ENCODE results near the gene PPP1R12B.
"Not testable (repeated sequence)": the region's sequence is repeated elsewhere in the genome, so short reads cannot be mapped to it uniquely, and the experiment has no call there.

The PPP1R12B gene

DNA sequence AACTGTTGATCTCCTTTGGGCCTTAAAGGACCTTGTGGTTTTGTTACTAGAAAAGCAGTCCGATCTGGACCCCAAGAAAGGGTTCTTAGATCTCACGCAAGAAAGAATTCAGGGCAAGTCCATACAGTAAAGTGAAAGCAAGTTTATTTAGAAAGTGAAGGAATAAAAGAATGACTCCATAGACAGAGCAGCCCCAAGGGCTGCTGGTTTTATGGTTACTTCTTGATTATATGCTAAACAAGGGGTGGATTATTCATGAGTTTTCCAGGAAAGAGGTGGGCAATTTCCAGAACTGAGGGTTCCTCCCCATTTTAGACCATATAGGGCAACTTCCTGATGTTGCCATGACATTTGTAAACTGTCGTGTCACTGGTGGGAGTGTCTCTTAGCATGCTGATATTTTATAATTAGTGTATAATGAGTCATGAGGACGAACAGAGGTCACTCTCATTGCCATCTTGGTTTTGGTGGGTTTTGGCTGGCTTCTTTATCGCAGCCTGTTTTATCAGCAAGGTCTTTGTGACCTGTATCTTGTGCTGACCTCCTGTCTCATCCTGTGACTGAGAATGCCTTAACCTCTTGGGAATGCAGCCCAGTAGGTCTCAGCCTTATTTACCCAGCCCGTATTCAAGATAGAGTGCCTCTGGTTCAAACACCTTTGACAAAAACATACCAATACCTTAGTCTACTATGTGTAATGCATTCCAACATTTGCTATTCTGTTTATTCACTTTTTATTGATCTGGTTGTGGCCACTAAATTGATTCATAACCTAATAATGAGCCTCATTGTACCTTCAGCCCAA lies 183.5 kb downstream of the PPP1R12B start:
- DNase-seq (ENCODE audit: low spot score) = not testable (repeated sequence)

GRCh38 chr1:202539166-202539574 lies 190.7 kb downstream of the PPP1R12B start:
- DNase-seq (ENCODE audit: low spot score) = peak; percentile 36

DNA sequence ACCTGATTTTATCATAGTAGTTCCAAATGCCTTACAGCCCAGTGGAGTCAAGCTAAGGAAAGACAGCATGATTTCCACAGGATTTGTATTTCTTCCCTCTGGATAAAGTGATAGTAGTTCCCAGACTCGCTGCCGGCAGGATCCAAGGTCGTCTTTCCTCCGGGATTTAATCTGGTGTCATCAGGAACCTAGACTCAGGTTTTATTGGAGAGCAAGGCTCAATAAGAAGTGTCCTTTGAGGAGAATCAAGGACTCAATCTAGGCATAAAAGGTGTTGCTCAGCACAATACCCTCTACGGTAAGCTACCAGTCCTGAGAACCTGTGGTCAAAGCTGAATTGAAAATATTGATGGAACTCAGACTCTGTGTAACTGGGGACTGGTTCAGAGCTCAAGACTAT lies 191.1 kb downstream of the PPP1R12B start:
- DNase-seq (ENCODE audit: low spot score) = not testable (repeated sequence)

DNA sequence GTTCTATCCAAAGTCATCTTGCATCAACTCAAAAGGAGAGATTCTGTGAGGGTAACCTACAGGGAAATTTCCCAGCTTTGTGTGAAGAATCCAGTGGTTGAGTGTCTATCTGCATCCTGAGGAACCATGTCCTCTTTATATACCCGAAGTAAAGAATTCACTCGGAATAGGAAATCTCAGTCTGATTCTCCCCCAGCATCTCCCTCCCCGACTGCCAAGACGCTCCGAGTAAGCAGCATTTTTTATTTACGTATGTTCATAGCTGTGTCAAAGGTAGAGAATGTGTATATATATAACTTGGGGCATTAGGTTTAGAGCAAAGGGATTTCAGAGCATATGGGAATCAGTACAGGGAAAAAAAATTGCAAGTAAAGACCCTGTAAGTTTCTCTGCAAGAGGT lies 191.5 kb downstream of the PPP1R12B start:
- no peak for DNase-seq (ENCODE audit: low spot score)

GRCh38 chr1:202540448-202540847 lies 191.9 kb downstream of the PPP1R12B start:
- no peak for DNase-seq (ENCODE audit: low spot score)

GRCh38 chr1:202540858-202541257 lies 192.4 kb downstream of the PPP1R12B start:
- not testable (repeated sequence) for DNase-seq (ENCODE audit: low spot score)

DNA sequence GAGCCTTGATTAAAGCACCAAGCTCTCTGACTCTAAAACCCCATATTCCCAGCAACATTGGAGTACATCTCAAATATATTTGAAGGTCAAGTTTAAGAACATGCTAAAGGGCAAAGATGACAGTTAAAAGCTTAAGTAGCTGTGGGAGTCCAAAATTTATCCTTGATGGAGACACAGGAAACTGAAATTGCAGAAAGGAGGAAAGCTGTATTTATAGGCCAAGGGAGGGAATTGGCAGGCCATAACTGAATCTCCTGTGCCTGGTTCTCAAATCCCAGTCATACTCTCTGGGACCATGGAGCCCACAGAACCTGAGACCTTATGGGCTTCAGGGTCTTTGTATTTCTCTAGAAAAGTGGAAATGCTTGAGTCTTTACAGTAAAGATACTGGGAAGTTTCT lies 193.9 kb downstream of the PPP1R12B start:
- not testable (repeated sequence) for DNase-seq (ENCODE audit: low spot score)

DNA sequence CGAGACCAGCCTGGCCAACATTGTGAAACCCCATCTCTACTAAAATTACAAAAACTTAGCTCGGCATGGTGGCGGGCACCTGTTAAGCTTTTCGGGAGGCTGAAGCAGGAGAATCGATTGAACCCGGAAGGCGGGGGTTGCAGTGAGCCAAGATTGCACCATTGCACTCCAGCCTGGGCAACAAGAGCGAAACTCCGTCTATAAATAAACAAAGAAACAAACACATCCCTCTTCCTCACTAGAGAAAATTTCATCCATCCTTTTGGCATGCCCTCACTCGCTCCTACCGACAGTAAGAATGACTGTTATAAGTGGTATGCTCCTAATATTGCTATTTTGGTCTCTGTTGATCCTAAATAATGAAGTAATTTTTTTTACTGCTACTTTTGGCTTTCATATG lies 195.0 kb downstream of the PPP1R12B start:
- DNase-seq (ENCODE audit: low spot score) = peak; percentile 31

- DNase-seq (ENCODE audit: low spot score) = not testable (repeated sequence)
These were observed 196.4 kb downstream of the PPP1R12B start for GRCh38 chr1:202544766-202545449.

DNA sequence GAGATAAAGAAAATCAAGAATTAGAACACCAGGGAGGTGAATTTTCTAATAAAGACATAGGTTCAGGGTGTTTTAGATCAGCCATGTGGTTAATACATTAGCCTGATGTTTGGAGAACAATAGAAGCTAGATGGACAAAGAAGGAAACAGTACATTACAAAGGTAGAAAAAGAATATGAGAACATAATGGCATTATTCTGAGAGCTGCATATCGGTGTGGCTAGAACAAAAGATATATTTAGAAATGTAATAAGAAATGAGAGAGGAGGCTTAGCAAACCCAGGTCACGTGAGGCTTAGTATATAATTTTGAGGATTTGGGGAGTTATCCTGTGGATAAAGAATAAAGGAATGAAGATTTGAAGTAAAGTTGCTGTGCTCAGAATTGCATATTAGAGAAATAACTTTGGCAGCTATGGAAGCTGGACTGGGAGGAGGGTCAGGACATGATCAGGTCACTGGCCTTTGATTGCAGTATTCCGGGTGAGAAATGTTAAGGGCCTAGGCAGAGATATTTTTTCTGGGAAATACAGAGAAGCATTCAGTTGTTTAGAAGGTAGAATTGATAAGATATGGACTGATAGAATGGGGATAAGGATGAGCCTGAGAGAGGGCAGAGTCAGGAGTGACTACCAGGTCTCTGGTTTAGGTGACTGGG lies 197.3 kb downstream of the PPP1R12B start:
- not testable (repeated sequence) for DNase-seq (ENCODE audit: low spot score)

DNA sequence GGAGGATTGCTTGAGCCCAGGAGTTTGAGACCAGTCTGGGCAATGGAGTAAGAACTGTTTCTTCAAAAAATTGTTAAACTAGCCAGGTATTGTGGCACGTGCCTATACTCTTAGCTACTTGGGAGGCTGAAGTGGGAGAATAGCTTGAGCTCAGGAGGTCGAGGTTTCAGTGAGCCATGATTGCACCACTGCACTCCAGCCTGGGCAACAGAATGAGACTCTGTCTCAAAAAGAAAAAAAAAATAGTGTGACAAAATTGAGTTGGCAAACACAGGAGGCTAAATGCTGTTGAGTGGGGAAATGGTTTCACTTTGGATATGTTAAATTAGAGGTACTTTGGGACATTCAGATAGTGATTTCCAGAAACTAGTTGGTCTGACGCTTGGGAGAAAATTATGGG lies 197.9 kb downstream of the PPP1R12B start:
- not testable (repeated sequence) for DNase-seq (ENCODE audit: low spot score)

DNA sequence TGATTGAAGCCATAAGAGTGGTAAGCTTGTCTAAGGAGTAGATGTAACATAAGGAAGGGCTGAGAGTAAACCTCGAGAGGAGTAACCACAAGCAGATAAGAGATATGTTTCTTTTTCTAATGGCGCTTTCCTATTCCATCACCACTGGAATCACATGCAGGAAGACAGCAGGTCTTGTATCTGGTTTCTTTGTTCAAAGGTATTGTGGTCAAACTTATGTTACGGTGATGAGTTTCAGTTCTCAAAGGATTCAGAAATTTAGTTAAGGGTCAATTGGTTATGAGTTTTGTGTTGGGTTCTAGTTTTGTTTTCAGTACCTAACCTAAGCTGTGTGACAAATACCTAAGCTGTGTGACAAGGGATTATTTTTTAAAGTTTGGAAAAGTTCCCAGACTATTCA lies 198.3 kb downstream of the PPP1R12B start:
- not testable (repeated sequence) for DNase-seq (ENCODE audit: low spot score)

- DNase-seq (ENCODE audit: low spot score) = no peak
These were observed 198.7 kb downstream of the PPP1R12B start for GRCh38 chr1:202547215-202547614.

- not testable (repeated sequence) for DNase-seq (ENCODE audit: low spot score)
These were observed 201.6 kb downstream of the PPP1R12B start for GRCh38 chr1:202550088-202550487.

DNA sequence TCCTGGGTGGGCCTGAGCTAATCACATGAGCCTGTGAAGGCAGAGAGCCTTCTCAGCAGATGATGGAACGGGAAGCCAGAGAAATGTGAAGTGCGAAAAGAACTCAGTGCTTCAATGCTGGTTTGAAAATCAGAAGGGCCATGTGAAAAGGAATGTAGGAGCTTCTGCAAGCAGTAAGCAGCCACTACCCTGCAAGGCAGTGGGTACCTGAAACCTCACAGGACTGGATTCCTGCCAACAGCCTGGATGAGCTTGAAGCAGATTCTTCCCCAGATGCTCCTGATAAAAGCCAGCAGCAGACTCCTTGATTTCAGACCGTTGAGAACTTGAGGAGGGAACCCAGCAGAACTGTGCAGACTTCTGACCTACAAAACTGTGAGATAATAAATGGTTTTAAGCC lies 203.2 kb downstream of the PPP1R12B start:
- no peak for DNase-seq (ENCODE audit: low spot score)

DNA sequence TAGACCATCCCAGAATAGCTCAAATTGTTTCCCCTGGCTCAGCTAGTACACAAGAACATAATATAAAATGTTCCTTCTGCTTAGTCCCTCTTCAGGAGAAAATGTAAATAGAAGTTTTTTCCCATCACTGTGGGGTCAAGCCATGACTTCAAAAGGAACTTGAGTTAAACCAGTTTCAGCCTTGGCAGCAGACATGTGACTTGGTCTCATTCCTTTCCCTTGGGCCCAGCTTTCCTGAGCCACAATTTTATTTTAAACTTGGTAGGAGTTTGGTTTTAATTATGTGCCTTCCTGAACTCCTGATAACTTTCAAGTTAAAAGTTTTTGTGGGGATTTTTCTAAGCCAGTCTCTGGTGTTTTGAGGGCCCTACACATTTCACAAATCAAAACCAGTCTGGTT lies 204.1 kb downstream of the PPP1R12B start:
- not testable (repeated sequence) for DNase-seq (ENCODE audit: low spot score)

DNA sequence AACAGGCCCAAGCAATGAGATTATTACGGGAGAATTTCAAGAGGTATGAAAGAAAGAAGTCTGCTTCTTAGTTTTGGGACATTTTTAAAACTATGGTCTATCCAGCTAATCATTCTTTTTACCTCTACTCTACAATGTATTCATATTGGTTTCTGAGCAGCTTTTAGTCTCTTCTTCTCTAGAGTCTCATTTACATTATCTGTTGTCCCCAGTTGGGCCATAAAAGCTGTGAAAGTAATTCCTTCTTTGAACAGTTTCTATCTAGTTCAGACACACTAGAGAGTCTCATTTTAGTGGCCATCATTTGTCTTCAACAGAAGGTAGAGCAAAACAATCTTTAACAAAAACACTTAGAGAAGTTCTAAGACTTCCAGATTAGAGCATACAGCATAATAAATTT lies 204.6 kb downstream of the PPP1R12B start:
- DNase-seq (ENCODE audit: low spot score) = not testable (repeated sequence)

GRCh38 chr1:202553560-202554038 lies 205.1 kb downstream of the PPP1R12B start:
- no peak for DNase-seq (ENCODE audit: low spot score)

DNA sequence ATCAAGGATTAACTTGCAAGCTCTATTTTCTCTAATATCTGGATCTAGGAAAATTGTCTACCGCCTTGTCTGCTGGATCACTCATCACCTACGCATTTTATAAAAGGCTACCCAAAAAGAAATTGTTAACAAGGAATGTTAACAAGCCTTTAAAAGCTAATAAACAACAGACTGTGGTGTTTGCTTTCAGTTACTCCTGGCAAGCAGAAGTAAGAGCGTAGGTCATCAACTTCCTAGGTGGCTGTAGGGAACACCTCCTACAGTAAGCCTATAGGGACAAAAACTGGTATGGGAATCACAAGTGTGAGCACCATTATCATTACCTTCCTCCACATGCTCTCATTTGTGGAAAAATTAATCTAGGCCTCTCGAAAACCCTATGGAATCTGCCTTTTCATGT lies 206.1 kb downstream of the PPP1R12B start:
- DNase-seq (ENCODE audit: low spot score) = not testable (repeated sequence)

- DNase-seq (ENCODE audit: low spot score) = not testable (repeated sequence)
These were observed 207.5 kb downstream of the PPP1R12B start for GRCh38 chr1:202556037-202556436.

DNA sequence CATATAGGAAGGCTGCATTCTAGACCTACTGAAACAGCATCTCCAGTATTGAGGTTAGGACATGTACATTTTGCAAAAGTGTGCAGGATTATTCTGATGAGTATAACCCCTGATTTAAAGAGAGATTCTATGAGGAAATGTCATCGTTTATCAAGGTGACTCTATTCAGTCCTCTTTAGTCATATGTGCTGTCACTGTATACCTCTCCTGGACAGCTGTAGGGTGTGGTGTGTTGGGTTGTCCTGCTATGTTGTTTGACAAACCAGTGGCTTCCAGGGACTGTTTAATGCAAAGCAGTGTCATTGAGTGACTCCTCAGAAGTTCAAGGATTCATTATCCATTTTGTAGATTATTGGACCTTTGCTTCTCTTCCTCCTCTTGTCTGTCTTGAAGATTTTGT lies 209.2 kb downstream of the PPP1R12B start:
- DNase-seq (ENCODE audit: low spot score) = not testable (repeated sequence)

- DNase-seq (ENCODE audit: low spot score) = no peak
These were observed 212.7 kb downstream of the PPP1R12B start for GRCh38 chr1:202561240-202561639.
